Measurements from ENCODE around the gene PRR5L.

The PRR5L gene

DNA sequence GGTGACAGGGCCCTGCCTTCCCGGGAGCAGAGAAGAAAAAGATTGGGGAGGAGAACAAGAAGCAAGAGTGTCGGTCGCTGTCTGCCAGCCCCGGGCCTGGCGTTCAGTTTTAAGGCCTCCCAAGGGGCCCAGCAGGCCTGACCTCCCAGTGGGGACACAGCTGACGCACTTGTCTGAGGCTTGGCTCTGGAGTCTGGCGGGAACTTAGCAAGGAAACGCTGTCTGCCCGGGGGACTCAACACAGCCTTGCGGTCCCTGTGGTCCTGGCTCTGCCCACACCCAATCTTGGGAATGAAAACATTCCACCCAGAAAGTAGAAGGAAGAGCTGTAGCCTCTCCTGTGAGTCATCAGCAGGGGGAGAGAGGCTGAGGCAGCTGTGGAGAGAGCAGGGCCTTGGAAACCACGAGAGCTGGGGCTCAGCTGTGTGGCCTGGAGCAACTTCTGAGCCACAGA, 159.6 kb downstream of the PRR5L start (continued):
- TF ChIP-seq ZBTB6 (tag by site-specific recombination; IDR thresholded peaks at IDR 0.05) (no peak), ZSCAN18 (tag by site-specific recombination; IDR thresholded peaks at IDR 0.05) (no peak), ZNF837 (tag by site-specific recombination; IDR thresholded peaks at IDR 0.05) (no peak), ZNF701 (tag by site-specific recombination; IDR thresholded peaks at IDR 0.05) (no peak)

DNA sequence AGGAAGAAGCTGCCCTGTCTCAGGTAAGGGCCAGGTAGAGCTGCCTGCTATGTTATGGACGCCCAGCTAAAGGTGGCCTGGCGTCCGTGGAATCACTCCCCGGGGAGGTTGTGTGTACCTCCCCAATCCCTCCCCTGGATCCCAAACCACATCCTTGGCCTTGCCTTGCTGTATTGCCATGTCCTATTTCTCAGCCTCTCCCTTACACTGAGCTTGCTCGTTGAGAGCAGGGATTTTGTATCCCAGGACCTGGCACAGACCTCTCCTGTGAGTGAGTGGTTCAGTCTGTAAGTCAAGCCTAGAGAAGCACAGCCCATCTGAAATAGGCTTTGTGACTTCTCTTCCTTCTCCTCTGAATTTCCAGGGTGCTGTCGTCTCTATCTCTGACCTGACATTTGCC, 160.1 kb downstream of the PRR5L start:
- no peaks in the 10 kb centered on the region for H3K9me3 ChIP-seq (ENCODE audit: control insufficient read depth, insufficient read depth, low read depth, low read length)
- no peaks in the 10 kb centered on the region for H3K36me3 ChIP-seq (ENCODE audit: control insufficient read depth in 2 of 2, insufficient read depth in 1 of 2, low read length in 2 of 2)
- TF ChIP-seq, protein P1, sequence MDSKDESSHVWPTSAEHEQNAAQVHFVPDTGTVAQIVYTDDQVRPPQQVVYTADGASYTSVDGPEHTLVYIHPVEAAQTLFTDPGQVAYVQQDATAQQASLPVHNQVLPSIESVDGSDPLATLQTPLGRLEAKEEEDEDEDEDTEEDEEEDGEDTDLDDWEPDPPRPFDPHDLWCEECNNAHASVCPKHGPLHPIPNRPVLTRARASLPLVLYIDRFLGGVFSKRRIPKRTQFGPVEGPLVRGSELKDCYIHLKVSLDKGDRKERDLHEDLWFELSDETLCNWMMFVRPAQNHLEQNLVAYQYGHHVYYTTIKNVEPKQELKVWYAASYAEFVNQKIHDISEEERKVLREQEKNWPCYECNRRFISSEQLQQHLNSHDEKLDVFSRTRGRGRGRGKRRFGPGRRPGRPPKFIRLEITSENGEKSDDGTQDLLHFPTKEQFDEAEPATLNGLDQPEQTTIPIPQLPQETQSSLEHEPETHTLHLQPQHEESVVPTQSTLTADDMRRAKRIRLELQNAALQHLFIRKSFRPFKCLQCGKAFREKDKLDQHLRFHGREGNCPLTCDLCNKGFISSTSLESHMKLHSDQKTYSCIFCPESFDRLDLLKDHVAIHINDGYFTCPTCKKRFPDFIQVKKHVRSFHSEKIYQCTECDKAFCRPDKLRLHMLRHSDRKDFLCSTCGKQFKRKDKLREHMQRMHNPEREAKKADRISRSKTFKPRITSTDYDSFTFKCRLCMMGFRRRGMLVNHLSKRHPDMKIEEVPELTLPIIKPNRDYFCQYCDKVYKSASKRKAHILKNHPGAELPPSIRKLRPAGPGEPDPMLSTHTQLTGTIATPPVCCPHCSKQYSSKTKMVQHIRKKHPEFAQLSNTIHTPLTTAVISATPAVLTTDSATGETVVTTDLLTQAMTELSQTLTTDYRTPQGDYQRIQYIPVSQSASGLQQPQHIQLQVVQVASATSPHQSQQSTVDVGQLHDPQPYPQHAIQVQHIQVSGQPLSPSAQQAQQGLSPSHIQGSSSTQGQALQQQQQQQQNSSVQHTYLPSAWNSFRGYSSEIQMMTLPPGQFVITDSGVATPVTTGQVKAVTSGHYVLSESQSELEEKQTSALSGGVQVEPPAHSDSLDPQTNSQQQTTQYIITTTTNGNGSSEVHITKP (tag by site-specific recombination; IDR thresholded peaks at IDR 0.05), result 0 out of 2 replicates have a peak, but pooled peaks have one; percentile 23
- TF ChIP-seq ATF2 (tag by site-specific recombination; IDR thresholded peaks at IDR 0.05; ENCODE audit: low read depth) (no peak), ZBTB7A (tag by site-specific recombination; IDR thresholded peaks at IDR 0.05; ENCODE audit: low read depth) (no peak)
- ChIA-PET POLR2A (interaction anchor here (0.8 to 2.5 kb wide), 11 partner anchors 9 to 166 kb away, joined by 3 to 33 read pairs (median 6); partner anchors contain the start of genes COMMD9 and TRAF6), CTCF (interaction anchor here (0.6 to 2.4 kb wide), 7 partner anchors 9 to 164 kb away, joined by 3 to 26 read pairs (median 8); no protein-coding TSS in a partner anchor)
- H3K27ac ChIP-seq (ENCODE audit: extremely low read depth, low read depth, low read length), result peak overlapping the region; percentile 74
- H3K4me1 ChIP-seq (ENCODE audit: control insufficient read depth, insufficient read depth, low read length), result peaks cover 5% of the 10 kb centered on the region; the same call in 1 of the 2 replicates
- H3K4me3 ChIP-seq (ENCODE audit: low read depth, low read length), result no peak overlapping the region

GRCh38 chr11:36458129-36458915, 162.2 kb downstream of the PRR5L start:
- no peaks in the 10 kb centered on the region for H3K36me3 ChIP-seq (ENCODE audit: control insufficient read depth in 2 of 2, insufficient read depth in 1 of 2, low read length in 2 of 2)
- CTCF ChIA-PET, result interaction anchor here (0.7 to 2.2 kb wide), 2 partner anchors 10 to 166 kb away, joined by 4 to 17 read pairs; no protein-coding TSS in a partner anchor
- POLR2A ChIA-PET, result interaction anchor here (0.5 to 2.4 kb wide), 2 partner anchors 12 to 20 kb away, joined by 3 to 7 read pairs; no protein-coding TSS in a partner anchor
- TF ChIP-seq, protein P2, sequence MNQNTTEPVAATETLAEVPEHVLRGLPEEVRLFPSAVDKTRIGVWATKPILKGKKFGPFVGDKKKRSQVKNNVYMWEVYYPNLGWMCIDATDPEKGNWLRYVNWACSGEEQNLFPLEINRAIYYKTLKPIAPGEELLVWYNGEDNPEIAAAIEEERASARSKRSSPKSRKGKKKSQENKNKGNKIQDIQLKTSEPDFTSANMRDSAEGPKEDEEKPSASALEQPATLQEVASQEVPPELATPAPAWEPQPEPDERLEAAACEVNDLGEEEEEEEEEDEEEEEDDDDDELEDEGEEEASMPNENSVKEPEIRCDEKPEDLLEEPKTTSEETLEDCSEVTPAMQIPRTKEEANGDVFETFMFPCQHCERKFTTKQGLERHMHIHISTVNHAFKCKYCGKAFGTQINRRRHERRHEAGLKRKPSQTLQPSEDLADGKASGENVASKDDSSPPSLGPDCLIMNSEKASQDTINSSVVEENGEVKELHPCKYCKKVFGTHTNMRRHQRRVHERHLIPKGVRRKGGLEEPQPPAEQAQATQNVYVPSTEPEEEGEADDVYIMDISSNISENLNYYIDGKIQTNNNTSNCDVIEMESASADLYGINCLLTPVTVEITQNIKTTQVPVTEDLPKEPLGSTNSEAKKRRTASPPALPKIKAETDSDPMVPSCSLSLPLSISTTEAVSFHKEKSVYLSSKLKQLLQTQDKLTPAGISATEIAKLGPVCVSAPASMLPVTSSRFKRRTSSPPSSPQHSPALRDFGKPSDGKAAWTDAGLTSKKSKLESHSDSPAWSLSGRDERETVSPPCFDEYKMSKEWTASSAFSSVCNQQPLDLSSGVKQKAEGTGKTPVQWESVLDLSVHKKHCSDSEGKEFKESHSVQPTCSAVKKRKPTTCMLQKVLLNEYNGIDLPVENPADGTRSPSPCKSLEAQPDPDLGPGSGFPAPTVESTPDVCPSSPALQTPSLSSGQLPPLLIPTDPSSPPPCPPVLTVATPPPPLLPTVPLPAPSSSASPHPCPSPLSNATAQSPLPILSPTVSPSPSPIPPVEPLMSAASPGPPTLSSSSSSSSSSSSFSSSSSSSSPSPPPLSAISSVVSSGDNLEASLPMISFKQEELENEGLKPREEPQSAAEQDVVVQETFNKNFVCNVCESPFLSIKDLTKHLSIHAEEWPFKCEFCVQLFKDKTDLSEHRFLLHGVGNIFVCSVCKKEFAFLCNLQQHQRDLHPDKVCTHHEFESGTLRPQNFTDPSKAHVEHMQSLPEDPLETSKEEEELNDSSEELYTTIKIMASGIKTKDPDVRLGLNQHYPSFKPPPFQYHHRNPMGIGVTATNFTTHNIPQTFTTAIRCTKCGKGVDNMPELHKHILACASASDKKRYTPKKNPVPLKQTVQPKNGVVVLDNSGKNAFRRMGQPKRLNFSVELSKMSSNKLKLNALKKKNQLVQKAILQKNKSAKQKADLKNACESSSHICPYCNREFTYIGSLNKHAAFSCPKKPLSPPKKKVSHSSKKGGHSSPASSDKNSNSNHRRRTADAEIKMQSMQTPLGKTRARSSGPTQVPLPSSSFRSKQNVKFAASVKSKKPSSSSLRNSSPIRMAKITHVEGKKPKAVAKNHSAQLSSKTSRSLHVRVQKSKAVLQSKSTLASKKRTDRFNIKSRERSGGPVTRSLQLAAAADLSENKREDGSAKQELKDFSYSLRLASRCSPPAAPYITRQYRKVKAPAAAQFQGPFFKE (tag by site-specific recombination; IDR thresholded peaks at IDR 0.05; ENCODE audit: borderline replicate concordance), result no peak
- no peak for TF ChIP-seq ZNF202 (tag by site-specific recombination; IDR thresholded peaks at IDR 0.05; ENCODE audit: borderline replicate concordance)
- TF ChIP-seq PRDM1 (tag by site-specific recombination; IDR thresholded peaks at IDR 0.05), result no peak
- TF ChIP-seq, protein P3, sequence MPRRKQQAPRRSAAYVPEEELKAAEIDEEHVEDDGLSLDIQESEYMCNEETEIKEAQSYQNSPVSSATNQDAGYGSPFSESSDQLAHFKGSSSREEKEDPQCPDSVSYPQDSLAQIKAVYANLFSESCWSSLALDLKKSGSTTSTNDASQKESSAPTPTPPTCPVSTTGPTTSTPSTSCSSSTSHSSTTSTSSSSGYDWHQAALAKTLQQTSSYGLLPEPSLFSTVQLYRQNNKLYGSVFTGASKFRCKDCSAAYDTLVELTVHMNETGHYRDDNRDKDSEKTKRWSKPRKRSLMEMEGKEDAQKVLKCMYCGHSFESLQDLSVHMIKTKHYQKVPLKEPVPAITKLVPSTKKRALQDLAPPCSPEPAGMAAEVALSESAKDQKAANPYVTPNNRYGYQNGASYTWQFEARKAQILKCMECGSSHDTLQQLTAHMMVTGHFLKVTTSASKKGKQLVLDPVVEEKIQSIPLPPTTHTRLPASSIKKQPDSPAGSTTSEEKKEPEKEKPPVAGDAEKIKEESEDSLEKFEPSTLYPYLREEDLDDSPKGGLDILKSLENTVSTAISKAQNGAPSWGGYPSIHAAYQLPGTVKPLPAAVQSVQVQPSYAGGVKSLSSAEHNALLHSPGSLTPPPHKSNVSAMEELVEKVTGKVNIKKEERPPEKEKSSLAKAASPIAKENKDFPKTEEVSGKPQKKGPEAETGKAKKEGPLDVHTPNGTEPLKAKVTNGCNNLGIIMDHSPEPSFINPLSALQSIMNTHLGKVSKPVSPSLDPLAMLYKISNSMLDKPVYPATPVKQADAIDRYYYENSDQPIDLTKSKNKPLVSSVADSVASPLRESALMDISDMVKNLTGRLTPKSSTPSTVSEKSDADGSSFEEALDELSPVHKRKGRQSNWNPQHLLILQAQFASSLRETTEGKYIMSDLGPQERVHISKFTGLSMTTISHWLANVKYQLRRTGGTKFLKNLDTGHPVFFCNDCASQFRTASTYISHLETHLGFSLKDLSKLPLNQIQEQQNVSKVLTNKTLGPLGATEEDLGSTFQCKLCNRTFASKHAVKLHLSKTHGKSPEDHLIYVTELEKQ (tag by site-specific recombination; IDR thresholded peaks at IDR 0.05; ENCODE audit: borderline replicate concordance), result no peak
- TF ChIP-seq SP7 (tag by site-specific recombination; IDR thresholded peaks at IDR 0.05), result no peak

More at GRCh38 chr11:36458129-36458915, 162.2 kb downstream of the PRR5L start:
- H3K9me3 ChIP-seq (ENCODE audit: control insufficient read depth, insufficient read depth, low read depth, low read length), result no peaks in the 10 kb centered on the region
- H3K27ac ChIP-seq (ENCODE audit: extremely low read depth, low read depth, low read length), result no peak overlapping the region
- peaks cover 5% of the 10 kb centered on the region; the same call in 1 of the 2 replicates for H3K4me1 ChIP-seq (ENCODE audit: control insufficient read depth, insufficient read depth, low read length)
- H3K4me3 ChIP-seq (ENCODE audit: low read depth, low read length), result no peak overlapping the region

Data from HEK293 (cell line).